AG20443 (cell line): ENCODE measurements around the gene EFL1.
A peak's percentile ranks its signal among the peaks of the same experiment; 100 is the strongest.

Experiments used
- DNase-seq: peaks from one replicate; pipeline ENCODE4 v3.0.0; 2012; ENCODE audit warnings: low spot score, mixed read lengths

EFL1 gene

GRCh38 chr15:82122746-82123400, 139.7 kb downstream of the EFL1 start:
- DNase-seq = peak; percentile 91

GRCh38 chr15:82118040-82118439, 144.5 kb downstream of the EFL1 start:
- no peak for DNase-seq

GRCh38 chr15:82117296-82117695, 145.2 kb downstream of the EFL1 start:
- DNase-seq = no peak

DNA sequence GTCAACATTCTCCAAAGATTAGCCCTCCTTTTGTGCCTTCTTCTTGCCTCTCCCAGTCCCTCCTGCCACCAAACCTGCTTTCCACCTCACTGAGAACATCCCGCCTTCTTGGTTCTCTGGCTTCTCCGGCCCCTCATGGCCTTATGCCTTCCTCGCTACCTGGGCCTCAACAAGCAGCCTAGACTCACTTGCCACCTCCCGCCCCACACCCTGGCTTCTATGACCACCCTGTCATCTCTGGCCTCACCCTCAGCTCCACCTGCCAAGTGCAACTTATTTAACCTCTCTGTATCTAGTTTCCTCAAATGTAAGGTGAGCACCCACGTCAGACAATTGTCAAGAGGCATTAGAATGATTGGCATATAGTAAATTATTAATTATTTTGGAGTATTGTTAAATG, 147.9 kb downstream of the EFL1 start:
- DNase-seq = no peak

GRCh38 chr15:82113106-82113715, 149.3 kb downstream of the EFL1 start:
- no peak for DNase-seq

DNA sequence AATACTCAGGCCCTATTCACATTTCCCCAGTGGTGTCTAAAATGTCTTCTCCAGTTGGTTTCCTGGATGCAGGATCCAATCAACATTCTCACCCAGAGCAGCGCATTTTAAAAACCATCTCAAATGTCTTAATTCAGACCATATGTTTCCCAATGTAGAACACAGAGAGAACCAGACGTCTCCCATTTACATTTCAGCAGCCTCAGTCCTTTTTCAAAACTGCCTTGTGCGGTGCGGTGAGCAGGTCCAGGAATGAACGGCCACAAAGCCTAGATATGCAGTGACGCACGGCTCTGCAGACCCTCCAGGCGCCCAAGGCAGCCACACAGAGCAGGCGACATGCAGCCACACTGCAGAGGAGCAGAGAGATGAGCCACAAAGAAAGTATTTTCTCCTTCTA, 150.6 kb downstream of the EFL1 start:
- DNase-seq = peak; percentile 63

GRCh38 chr15:82110144-82110543, 152.4 kb downstream of the EFL1 start:
- DNase-seq = no peak

DNA sequence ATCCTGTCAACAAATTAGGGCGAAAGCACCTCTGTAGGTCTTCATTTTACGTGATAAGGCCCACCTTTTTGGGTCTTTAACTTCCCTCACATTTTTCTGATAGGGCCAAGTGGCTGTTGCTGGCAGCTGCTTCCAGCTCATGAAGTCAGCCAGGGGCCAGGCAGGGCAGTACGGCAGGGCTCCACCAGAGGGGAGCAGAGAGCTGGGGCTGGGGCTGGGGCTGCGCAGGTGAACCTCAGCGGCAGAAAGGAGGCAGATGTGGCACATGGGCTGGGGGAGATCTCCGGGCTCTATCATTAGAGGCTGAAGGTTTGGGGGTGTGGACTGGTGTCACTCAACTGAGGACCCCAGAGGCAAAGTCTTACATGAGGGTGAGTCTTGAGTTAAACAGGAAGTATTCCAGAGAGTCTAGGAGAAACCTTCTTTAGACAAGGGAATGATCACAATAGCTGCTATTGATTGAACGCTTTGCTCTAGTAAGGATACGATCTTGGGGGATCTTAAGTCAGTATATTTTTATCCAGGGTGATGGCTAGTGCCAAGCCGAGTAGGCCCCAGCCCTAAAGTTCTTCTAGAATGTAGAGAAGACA, 153.9 kb downstream of the EFL1 start:
- peak; percentile 81 for DNase-seq

DNA sequence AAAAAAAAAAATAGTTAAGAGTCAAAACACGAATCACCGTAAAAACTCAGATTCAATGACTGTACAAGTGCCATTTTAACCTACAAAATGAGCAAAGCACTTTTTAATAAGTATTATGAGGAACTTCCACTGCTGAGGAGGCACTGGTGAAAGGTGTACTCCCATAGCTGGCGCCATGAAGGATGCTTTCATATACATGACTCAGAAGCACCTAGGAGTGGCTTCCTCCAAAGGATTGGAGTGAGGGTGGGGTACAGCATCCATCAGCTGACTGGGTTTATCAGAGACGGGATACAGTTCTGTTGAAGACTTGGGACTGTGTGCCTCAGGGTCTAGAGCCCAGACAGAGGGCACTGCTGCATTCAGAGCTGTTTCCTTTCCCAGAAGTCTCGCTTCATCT, 155.9 kb downstream of the EFL1 start:
- no peak for DNase-seq

- DNase-seq = peak; percentile 76
Observed at GRCh38 chr15:82105451-82106215, 156.9 kb downstream of the EFL1 start.

DNA sequence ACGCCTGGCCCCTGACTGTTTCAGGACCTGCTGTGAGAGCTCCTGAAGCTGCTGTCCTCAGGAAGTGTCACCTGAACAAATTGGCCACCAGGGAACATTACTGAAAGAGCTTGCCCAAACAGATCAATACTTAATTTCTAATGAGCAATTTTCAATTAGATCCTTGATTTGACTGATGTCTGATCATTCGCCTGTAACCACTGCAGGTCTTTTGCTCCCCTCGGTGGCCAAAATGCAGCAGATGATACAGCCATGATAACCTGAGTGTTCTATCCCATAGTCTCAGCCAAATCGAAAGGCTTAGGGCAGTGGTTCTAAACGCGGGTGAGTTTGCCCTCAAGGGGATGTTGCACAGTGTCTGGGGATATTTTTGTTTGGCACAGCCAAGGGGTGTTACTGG, 159.1 kb downstream of the EFL1 start:
- no peak for DNase-seq

GRCh38 chr15:82100111-82100929, 162.2 kb downstream of the EFL1 start:
- DNase-seq = peak; percentile 47

- no peak for DNase-seq
Observed at GRCh38 chr15:82098674-82099073, 163.9 kb downstream of the EFL1 start.

GRCh38 chr15:82095803-82096202, 166.7 kb downstream of the EFL1 start:
- no peak for DNase-seq

- peak; percentile 32 for DNase-seq
Observed at GRCh38 chr15:82093774-82094211, 168.7 kb downstream of the EFL1 start.

DNA sequence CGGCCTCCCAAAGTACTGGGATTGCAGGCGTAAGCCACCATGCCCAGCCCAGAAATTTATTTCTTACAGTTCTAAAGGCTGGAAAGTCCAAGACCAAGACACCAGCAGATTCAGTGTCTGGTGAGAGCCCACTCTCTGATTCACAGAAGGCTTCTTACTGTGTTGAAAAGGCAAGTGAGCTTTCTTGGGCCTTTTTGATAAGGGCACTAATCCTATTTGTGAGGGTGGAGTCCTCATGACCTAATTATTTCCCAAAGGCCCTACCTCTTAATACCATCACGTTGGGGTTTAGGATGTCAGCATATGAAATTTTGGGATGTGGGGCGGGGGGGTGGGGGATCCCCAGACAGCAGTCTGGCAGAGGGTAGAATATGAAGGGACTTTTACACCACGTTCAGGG, 169.2 kb downstream of the EFL1 start:
- no peak for DNase-seq

DNA sequence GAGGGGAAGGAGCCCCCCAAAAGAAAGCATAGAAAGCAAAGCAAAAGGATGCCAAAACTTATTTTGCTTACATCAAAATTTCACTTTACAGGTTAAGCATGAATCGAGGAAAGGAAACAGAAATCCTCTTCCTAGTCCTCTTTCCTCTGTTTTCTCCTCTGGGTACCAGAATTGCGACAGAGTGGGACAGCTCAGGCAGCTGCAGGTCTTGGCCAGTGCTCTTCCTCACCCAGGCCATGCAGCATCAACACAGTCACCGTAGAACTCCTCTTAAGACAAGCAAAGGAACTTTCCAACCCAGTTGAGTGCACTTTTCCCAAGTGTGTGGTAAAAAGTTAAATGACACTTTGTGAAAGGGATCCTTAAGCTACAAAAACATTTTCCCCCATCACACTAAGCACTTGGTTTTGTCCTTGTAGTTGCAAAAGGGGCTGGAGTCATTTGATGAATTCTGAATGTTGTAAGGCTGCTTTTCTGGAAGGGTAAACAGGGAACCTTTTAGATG, 170.8 kb downstream of the EFL1 start:
- no peak for DNase-seq

GRCh38 chr15:82086243-82086995, 176.1 kb downstream of the EFL1 start:
- no peak for DNase-seq

GRCh38 chr15:82081914-82082762, 180.4 kb downstream of the EFL1 start:
- DNase-seq = peak; percentile 95

DNA sequence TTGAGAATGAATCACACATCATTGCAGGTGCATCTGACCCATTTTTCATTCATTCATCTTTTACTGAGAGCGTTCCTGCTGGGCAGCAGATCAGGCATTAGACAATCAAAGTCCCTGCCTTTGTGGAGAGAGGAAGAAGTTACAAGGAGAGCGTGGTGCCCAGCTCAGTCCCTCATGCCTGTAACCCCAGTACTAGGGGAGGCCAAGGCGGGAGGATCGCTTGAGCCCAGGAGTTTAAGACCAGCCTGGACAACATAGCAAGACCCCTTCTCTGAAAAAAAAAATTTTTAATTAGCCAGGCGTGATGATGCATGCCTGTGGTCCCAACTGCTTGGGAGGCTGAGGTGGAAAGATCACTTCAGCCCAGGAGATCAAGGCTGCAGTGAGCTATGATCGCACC, 181.8 kb downstream of the EFL1 start:
- DNase-seq = no peak
